Measurements from ENCODE around the gene ZNF79. TPM values are rescaled to one million over a fixed set of nuclear protein-coding genes. Genes with fewer than 3 reads are reported as not detected.
"Not testable (repeated sequence)": the region's sequence is repeated elsewhere in the genome, so short reads cannot be mapped to it uniquely, and the experiment has no call there.

The ZNF79 gene
- total RNA-seq, 2 experiments from 2014 or later, result 7.6 TPM

DNA sequence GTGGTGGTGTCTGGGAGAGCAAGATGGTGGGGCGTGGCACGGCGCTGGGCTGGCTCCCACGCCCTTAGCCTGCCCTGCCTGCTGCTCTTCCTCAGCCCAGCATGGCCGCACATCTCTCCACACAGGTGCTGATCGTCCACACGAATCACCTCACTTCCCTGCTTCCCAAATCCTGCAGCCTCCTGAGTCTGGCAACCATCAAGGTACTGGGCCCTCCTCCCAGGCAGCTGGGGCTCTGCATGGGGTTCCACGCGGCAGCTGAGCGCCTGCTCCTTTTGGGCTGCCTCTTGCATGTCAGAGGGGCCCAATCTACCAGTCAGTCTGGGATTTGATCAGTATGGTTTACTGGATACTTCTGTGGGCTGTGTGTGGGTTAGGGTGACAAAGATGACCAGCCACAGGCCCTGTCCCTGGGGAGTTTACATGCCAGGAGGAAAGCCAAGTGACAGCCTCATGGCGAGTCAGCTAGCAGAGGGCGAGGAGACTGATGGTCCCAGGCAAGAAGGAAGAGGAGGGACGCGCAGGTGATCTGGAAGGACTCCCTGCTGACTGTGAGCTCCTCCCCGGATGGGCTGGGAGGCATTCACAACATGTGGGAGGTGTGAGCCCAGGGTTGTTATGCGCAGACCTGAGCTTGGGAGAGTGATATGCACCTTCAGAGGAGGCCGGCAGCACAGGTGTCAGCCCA, 33.2 kb downstream of the ZNF79 start:
- ATAC-seq, result no peak
- Mint-ChIP-seq H3K27me3 (no peaks in the 10 kb centered on the region), H3K36me3 (ENCODE audit: low read depth) (peaks cover 28% of the 10 kb centered on the region), H3K4me3 (no peak overlapping the region), H3K9me3 (no peaks in the 10 kb centered on the region), H3K4me1 (ENCODE audit: low read depth) (peaks cover 4% of the 10 kb centered on the region), H3K27ac (no peak overlapping the region)
- no peak for DNase-seq
- TF ChIP-seq CTCF (IDR thresholded peaks at IDR 0.05), result no peak
- intact Hi-C loops (cut with micrococcal nuclease), result no loop called here
- POLR2A ChIA-PET, result no interaction called here
- CTCF ChIA-PET, result no interaction called here

DNA sequence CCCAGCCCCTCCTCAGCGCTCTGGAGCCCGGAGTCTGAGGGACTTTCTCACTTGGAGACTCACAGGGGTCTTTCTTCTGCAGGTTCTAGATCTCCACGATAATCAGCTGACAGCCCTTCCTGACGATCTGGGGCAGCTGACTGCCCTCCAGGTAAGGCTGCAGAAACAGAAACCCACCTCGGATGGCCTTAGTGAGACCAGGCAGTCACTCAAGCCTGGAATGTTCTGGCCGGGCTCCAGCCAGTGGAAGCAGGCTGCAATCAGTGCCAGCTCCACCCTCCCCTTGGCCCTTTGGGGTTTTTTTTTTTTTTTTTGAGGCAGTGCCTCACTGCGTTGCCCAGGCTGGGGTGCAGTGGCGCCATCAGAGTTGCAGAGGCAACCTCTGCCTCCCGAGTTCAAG, 34.7 kb downstream of the ZNF79 start:
- H3K9me3 Mint-ChIP-seq, result no peaks in the 10 kb centered on the region
- CTCF ChIA-PET, result no interaction called here
- H3K4me1 Mint-ChIP-seq (ENCODE audit: low read depth), result no peaks in the 10 kb centered on the region
- no peak for TF ChIP-seq CTCF (IDR thresholded peaks at IDR 0.05)
- H3K4me3 Mint-ChIP-seq, result no peak overlapping the region
- intact Hi-C loops (cut with micrococcal nuclease), result no loop called here
- ATAC-seq (no peak), DNase-seq (no peak)
- POLR2A ChIA-PET, result interaction anchor here (0.7 to 4.5 kb wide), 3 partner anchors 8 to 83 kb away, joined by 3 to 27 read pairs (median 5); partner anchors contain the start of genes LRSAM1 and RPL12
- no peaks in the 10 kb centered on the region for H3K27me3 Mint-ChIP-seq
- no peak overlapping the region for H3K27ac Mint-ChIP-seq
- H3K36me3 Mint-ChIP-seq (ENCODE audit: low read depth), result peaks cover 32% of the 10 kb centered on the region

DNA sequence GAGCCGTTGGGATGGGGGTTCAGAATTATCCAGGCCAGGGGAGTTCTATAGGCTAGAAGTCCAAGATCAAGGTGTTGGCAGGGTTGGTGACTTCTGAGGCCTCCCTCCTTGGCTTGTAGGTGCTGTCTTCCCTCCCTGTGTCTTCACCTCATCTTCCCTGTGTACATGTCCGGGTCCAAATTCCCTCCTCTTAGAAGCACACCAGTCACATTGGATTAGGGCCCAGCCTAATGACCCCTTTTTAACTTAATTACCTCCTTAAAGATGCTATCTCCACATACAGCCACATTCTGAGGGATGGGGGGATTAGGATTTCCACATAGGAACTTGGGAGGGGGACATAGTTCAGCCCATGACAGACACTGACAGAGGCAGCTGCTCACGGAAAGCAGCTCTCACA, 39.2 kb downstream of the ZNF79 start:
- H3K27ac Mint-ChIP-seq, result no peak overlapping the region
- ChIA-PET CTCF (no interaction called here), POLR2A (interaction anchor here (4.5 kb wide), 1 partner anchor 13 kb away, joined by 27 read pairs; the partner anchor contains the start of genes LRSAM1 and RPL12)
- intact Hi-C loops (cut with micrococcal nuclease), result no loop called here
- no peak for ATAC-seq
- no peak for DNase-seq
- no peaks in the 10 kb centered on the region for H3K4me1 Mint-ChIP-seq (ENCODE audit: low read depth)
- no peak for TF ChIP-seq CTCF (IDR thresholded peaks at IDR 0.05)
- no peaks in the 10 kb centered on the region for H3K9me3 Mint-ChIP-seq
- no peak overlapping the region for H3K4me3 Mint-ChIP-seq
- H3K27me3 Mint-ChIP-seq, result no peaks in the 10 kb centered on the region
- peaks cover 31% of the 10 kb centered on the region for H3K36me3 Mint-ChIP-seq (ENCODE audit: low read depth)

GRCh38 chr9:127463911-127464310, 39.7 kb downstream of the ZNF79 start:
- ChIA-PET POLR2A (no interaction called here), CTCF (no interaction called here)
- Mint-ChIP-seq H3K4me3 (no peak overlapping the region), H3K27ac (no peak overlapping the region), H3K4me1 (ENCODE audit: low read depth) (no peaks in the 10 kb centered on the region), H3K9me3 (no peaks in the 10 kb centered on the region), H3K36me3 (ENCODE audit: low read depth) (peaks cover 28% of the 10 kb centered on the region), H3K27me3 (no peaks in the 10 kb centered on the region)
- intact Hi-C loops (cut with micrococcal nuclease), result no loop called here
- ATAC-seq (no peak), DNase-seq (no peak)
- TF ChIP-seq CTCF (IDR thresholded peaks at IDR 0.05), result no peak

- H3K4me3 Mint-ChIP-seq; H3K27me3 Mint-ChIP-seq; intact Hi-C loops (cut with micrococcal nuclease); DNase-seq; H3K9me3 Mint-ChIP-seq; H3K4me1 Mint-ChIP-seq (ENCODE audit: low read depth); ATAC-seq; H3K27ac Mint-ChIP-seq: not testable (repeated sequence)
- CTCF ChIA-PET, result interaction anchor here (1.1 to 2.0 kb wide), 2 partner anchors 11 to 59 kb away, joined by 3 to 6 read pairs; no protein-coding TSS in a partner anchor
- peaks cover 36% of the 10 kb centered on the region for H3K36me3 Mint-ChIP-seq (ENCODE audit: low read depth)
- POLR2A ChIA-PET, result interaction anchor here (0.6 to 1.4 kb wide), 3 partner anchors 14 to 146 kb away, joined by 3 to 4 read pairs (median 3); partner anchors contain the start of genes LRSAM1, RPL12 and STXBP1
Observed at GRCh38 chr9:127466407-127466917, 42.3 kb downstream of the ZNF79 start.

All from activated CD8-positive, alpha-beta T cell treated with anti-CD3 and anti-CD28 coated beads for 36 hours (primary cell).